Hepatocyte (in vitro differentiated cells): ENCODE measurements around the gene POLR2I. TPM values are rescaled to one million over a fixed set of nuclear protein-coding genes. Genes with fewer than 3 reads are reported as not detected.
A peak's percentile ranks its signal among the peaks of the same experiment; 100 is the strongest.

Experiments
- DNase-seq: peaks from one replicate; pipeline ENCODE4 v3.0.0-alpha.2; 2016; ENCODE audit warnings: low spot score
- H2AFZ ChIP-seq: fragments of 200-600 bp; sonication (generic); 2 replicates; pipeline ENCODE4 v1.6.0; 2016; ENCODE audit warnings: antibody characterized with exemption, mild to moderate bottlenecking
- H3K27ac ChIP-seq: fragments of 200-600 bp; sonication (generic); 2 replicates; pipeline ENCODE4 v1.5.1; 2016; ENCODE audit warnings: mild to moderate bottlenecking
- H3K27me3 ChIP-seq: fragments of 200-600 bp; sonication (generic); 2 replicates; pipeline ENCODE4 v1.6.1; 2016
- H3K36me3 ChIP-seq: fragments of 200-600 bp; sonication (generic); replicated peaks from 2 replicates; pipeline ENCODE4 v1.5.1; 2016; ENCODE audit warnings: low read depth; ENCODE audit not compliant: insufficient read depth
- H3K4me1 ChIP-seq: fragments of 200-600 bp; sonication (generic); 2 replicates; pipeline ENCODE4 v1.5.1; 2016; ENCODE audit warnings: mild to moderate bottlenecking, moderate library complexity; ENCODE audit not compliant: insufficient read depth
- H3K4me2 ChIP-seq: fragments of 200-600 bp; sonication (generic); 2 replicates; pipeline ENCODE4 v1.6.0; 2016
- H3K4me3 ChIP-seq: fragments of 200-600 bp; sonication (generic); 2 replicates; pipeline ENCODE4 v1.5.1; 2016; ENCODE audit warnings: mild to moderate bottlenecking
- H3K79me2 ChIP-seq: fragments of 200-600 bp; sonication (generic); 2 replicates; pipeline ENCODE4 v1.6.0; 2017; ENCODE audit warnings: mild to moderate bottlenecking
- H3K9me2 ChIP-seq: fragments of 200-600 bp; sonication (generic); replicated peaks from 2 replicates; pipeline ENCODE4 v1.6.0; 2017; ENCODE audit warnings: mild to moderate bottlenecking; ENCODE audit not compliant: insufficient read depth
- H3K9me3 ChIP-seq: fragments of 200-600 bp; sonication (generic); 2 replicates; pipeline ENCODE4 v1.5.1; 2016; ENCODE audit warnings: low read depth, mild to moderate bottlenecking
- H4K20me1 ChIP-seq: fragments of 200-600 bp; sonication (generic); 2 replicates; pipeline ENCODE4 v1.6.0; 2016; ENCODE audit warnings: mild to moderate bottlenecking; ENCODE audit not compliant: insufficient read depth, poor library complexity, severe bottlenecking
- CTCF ChIP-seq: fragments of 200-600 bp; sonication (generic); IDR thresholded peaks from 2 replicates; pipeline ENCODE4 v1.5.1; 2016; ENCODE audit warnings: antibody characterized with exemption, mild to moderate bottlenecking; ENCODE audit not compliant: poor library complexity
- EZH2 ChIP-seq: fragments of 200-600 bp; sonication (generic); IDR thresholded peaks from 2 replicates; pipeline ENCODE4 v1.6.1; 2016; ENCODE audit warnings: antibody characterized with exemption, mild to moderate bottlenecking, borderline replicate concordance
- EZH2phosphoT487 ChIP-seq: fragments of 200-600 bp; sonication (generic); IDR thresholded peaks from one replicate; pipeline ENCODE4 v1.6.1; 2018; ENCODE audit warnings: antibody characterized with exemption, mild to moderate bottlenecking, low read depth, moderate library complexity; ENCODE audit not compliant: unreplicated experiment, severe bottlenecking
- WGBS: methylation state at CpG from one replicate; pipeline ENCODE4 v1.1.6; 2016; ENCODE audit warnings: low lambda C conversion rate; ENCODE audit errors: missing lambda C conversion rate; 5-methylcytosine and 5-hydroxymethylcytosine counted together
- polyA plus RNA-seq: library from polyadenylated mRNA; unstranded; fragments of >200 nt; fragmentation: Nextera tagmentation; extraction: Ambion mirVana; gene quantifications from 2 replicates; pipeline ENCODE4 v1.2.1, GENCODE V29; 2016
- total RNA-seq: library from RNA; depleted of rRNA; stranded (reverse); fragments of >200 nt; gene quantifications from 2 replicates; pipeline ENCODE4 v1.2.3, GENCODE V29; 2014

The POLR2I gene
- total and polyA plus RNA-seq, 2 experiments from 2014 or later, result 19.3 to 115 TPM

GRCh38 chr19:36142496-36142895, 27.8 kb upstream of the POLR2I start:
- DNase-seq, result no peak
- TF ChIP-seq EZH2phosphoT487 (no peak), EZH2 (no peak), CTCF (no peak)
- peaks cover 9% of the 10 kb centered on the region for H4K20me1 ChIP-seq
- H3K9me2 ChIP-seq, result no peaks in the 10 kb centered on the region
- H3K79me2 ChIP-seq, result peaks cover 25% of the 10 kb centered on the region
- H3K9me3 ChIP-seq, result no peaks in the 10 kb centered on the region
- H3K4me3 ChIP-seq, result no peak overlapping the region
- no peak overlapping the region for H3K4me2 ChIP-seq
- H3K36me3 ChIP-seq, result no peaks in the 10 kb centered on the region
- no peaks in the 10 kb centered on the region for H3K27me3 ChIP-seq
- no peak overlapping the region for H3K27ac ChIP-seq
- H3K4me1 ChIP-seq, result no peaks in the 10 kb centered on the region
- WGBS, result 97% methylated on average over 9 of the region's 9 CpGs
- H2AFZ ChIP-seq, result no peak overlapping the region

- Histone ChIP-seq H3K4me2 (peak overlapping the region; percentile 93), H3K27ac (no peak overlapping the region), H4K20me1 (peaks cover 9% of the 10 kb centered on the region), H3K4me3 (no peak overlapping the region), H3K9me2 (no peaks in the 10 kb centered on the region), H3K4me1 (no peaks in the 10 kb centered on the region), H3K27me3 (no peaks in the 10 kb centered on the region), H3K36me3 (no peaks in the 10 kb centered on the region), H2AFZ (no peak overlapping the region), H3K79me2 (peaks cover 25% of the 10 kb centered on the region), H3K9me3 (no peaks in the 10 kb centered on the region)
- TF ChIP-seq EZH2, result no peak
- no peak for TF ChIP-seq CTCF
- no peak for TF ChIP-seq EZH2phosphoT487
- DNase-seq, result no peak
- 98% methylated on average over 8 of the region's 14 CpGs for WGBS
Measured at GRCh38 chr19:36142046-36142445, 27.4 kb upstream of the POLR2I start.

GRCh38 chr19:36141039-36141927, 26.6 kb upstream of the POLR2I start:
- Histone ChIP-seq H2AFZ (peak overlapping the region; percentile 62), H3K9me2 (no peaks in the 10 kb centered on the region), H3K4me3 (peak overlapping the region; percentile 98), H3K4me1 (no peaks in the 10 kb centered on the region), H3K36me3 (no peaks in the 10 kb centered on the region), H3K27me3 (no peaks in the 10 kb centered on the region), H3K9me3 (no peaks in the 10 kb centered on the region), H4K20me1 (peaks cover 9% of the 10 kb centered on the region), H3K79me2 (peaks cover 25% of the 10 kb centered on the region), H3K27ac (peak overlapping the region; percentile 100), H3K4me2 (peak overlapping the region; percentile 93)
- TF ChIP-seq EZH2phosphoT487 (no peak), EZH2 (no peak), CTCF (no peak)
- 25% methylated on average over 32 of the region's 42 CpGs for WGBS
- DNase-seq, result peak; percentile 94
